H1 (cell line): ENCODE results near the gene MXRA7. TPM values are rescaled to one million over a fixed set of nuclear protein-coding genes. Genes with fewer than 3 reads are reported as not detected.

Source experiments
- CTCF ChIA-PET: fragments of 300-600 bp; sonication (Branson Sonifier 250); formaldehyde crosslinking; loops from one replicate; lab custom pipeline; 2021; ENCODE audit not compliant: partially characterized antibody; lab: Charles Lee
- POLR2A ChIA-PET: fragments of 300-600 bp; sonication (Branson Sonifier 250); formaldehyde crosslinking; loops from one replicate; lab custom pipeline; 2021; ENCODE audit warnings: inconsistent platforms; ENCODE audit not compliant: partially characterized antibody; lab: Charles Lee
- DNase-seq, 2 experiments: peaks; one replicate each; pipeline versions ENCODE4 v3.0.0 to v3.0.0-alpha.2; 2010 to 2022; ENCODE audit warnings: low spot score in 2 of 2, low read depth in 1 of 2, mixed read lengths in 1 of 2
- FAIRE-seq: peaks from 2 replicates; lab custom pipeline; 2011; peaks lifted over from hg19 to GRCh38; lab: Jason Lieb, UNC
- H2AFZ ChIP-seq: 2 replicates; pipeline ENCODE4 v1.8.1; 2012; ENCODE audit warnings: low read length, inconsistent platforms
- H2AK5ac ChIP-seq: 2 replicates; pipeline ENCODE4 v1.6.1; 2013; ENCODE audit warnings: low read depth, low read length
- H2BK120ac ChIP-seq: replicated peaks from 2 replicates; pipeline ENCODE3; 2013; ENCODE audit warnings: low read depth, low read length, inconsistent platforms
- H2BK12ac ChIP-seq: 2 replicates; pipeline ENCODE4 v1.6.1; 2013; ENCODE audit warnings: low read depth, low read length
- H2BK15ac ChIP-seq: 2 replicates; pipeline ENCODE4 v1.6.1; 2013; ENCODE audit warnings: low read length
- H2BK20ac ChIP-seq: 2 replicates; pipeline ENCODE4 v1.6.1; 2013; ENCODE audit warnings: low read length
- H2BK5ac ChIP-seq: 2 replicates; pipeline ENCODE4 v1.6.1; 2013; ENCODE audit warnings: low read depth, low read length
- H3K14ac ChIP-seq: 2 replicates; pipeline ENCODE4 v1.6.1; 2013; ENCODE audit warnings: inconsistent platforms; ENCODE audit not compliant: insufficient read length
- H3K18ac ChIP-seq: 2 replicates; pipeline ENCODE4 v1.6.1; 2013; ENCODE audit warnings: low read length; ENCODE audit errors: extremely low read depth
- H3K23ac ChIP-seq: 2 replicates; pipeline ENCODE4 v1.6.1; 2013; ENCODE audit warnings: inconsistent platforms; ENCODE audit not compliant: insufficient read length
- H3K23me2 ChIP-seq: 2 replicates; pipeline ENCODE4 v1.6.1; 2013; ENCODE audit warnings: low read depth, low read length
- H3K27ac ChIP-seq: 2 replicates; pipeline ENCODE4 v1.6.1; 2011; ENCODE audit warnings: low read depth, low read length, inconsistent platforms
- H3K27me3 ChIP-seq, 4 experiments: replicated peaks in 1 of 4; 1 replicate in 1 of 4; 2 replicates in 3 of 4; pipeline versions ENCODE4 v1.6.1 to v1.8.1; 2011 to 2013; ENCODE audit warnings: low read length in 3 of 4, mild to moderate bottlenecking in 3 of 4, inconsistent platforms in 2 of 4, mixed read lengths in 2 of 4, moderate library complexity in 1 of 4; ENCODE audit not compliant: control insufficient read depth in 3 of 4, insufficient read depth in 3 of 4; ENCODE audit errors: extremely low read depth in 1 of 4
- H3K36me3 ChIP-seq, 4 experiments: 2 replicates each; pipeline versions ENCODE4 v1.6.1 to v1.8.1; 2011 to 2013; ENCODE audit warnings: mild to moderate bottlenecking in 4 of 4, low read length in 3 of 4, moderate library complexity in 2 of 4, control low read depth in 1 of 4, inconsistent platforms in 1 of 4; ENCODE audit not compliant: insufficient read depth in 4 of 4, control insufficient read depth in 2 of 4
- H3K4ac ChIP-seq: replicated peaks from 2 replicates; pipeline ENCODE3; 2013; ENCODE audit warnings: low read length, low read depth, mixed read lengths, inconsistent platforms; ENCODE audit not compliant: insufficient read length
- H3K4me1 ChIP-seq, 4 experiments: replicated peaks in 1 of 4; 1 replicate in 1 of 4; 2 replicates in 3 of 4; pipeline versions ENCODE4 v1.6.1 to v1.8.1; 2011 to 2013; ENCODE audit warnings: low read length in 3 of 4, inconsistent platforms in 2 of 4, mixed read lengths in 1 of 4; ENCODE audit not compliant: insufficient read depth in 4 of 4, control insufficient read depth in 3 of 4
- H3K4me2 ChIP-seq, 2 experiments: 2 replicates each; pipeline versions ENCODE4 v1.6.1 to v1.8.1; 2011 to 2013; ENCODE audit warnings: low read depth in 2 of 2, low read length in 2 of 2, control low read depth in 1 of 2, inconsistent platforms in 1 of 2, mild to moderate bottlenecking in 1 of 2; ENCODE audit not compliant: insufficient read depth in 1 of 2
- H3K4me3 ChIP-seq, 4 experiments: fragments of 200-600, 300-600 bp in 1 of 4; sonication (generic), shearing (Covaris generic), sonication (Bioruptor Twin) in 1 of 4; 2 replicates each; pipeline versions ENCODE4 v1.5.1 to v1.8.1; 2011 to 2016; ENCODE audit warnings: low read length in 4 of 4, low read depth in 3 of 4, control low read depth in 2 of 4, inconsistent platforms in 2 of 4, mild to moderate bottlenecking in 2 of 4, mixed read lengths in 1 of 4, moderate library complexity in 1 of 4; ENCODE audit not compliant: insufficient read depth in 2 of 4; ENCODE audit errors: extremely low read depth in 1 of 4
- H3K56ac ChIP-seq: replicated peaks from 2 replicates; pipeline ENCODE3; 2013; ENCODE audit warnings: low read depth, mild to moderate bottlenecking, mixed read lengths, low read length, inconsistent platforms; ENCODE audit not compliant: insufficient read length
- H3K79me1 ChIP-seq: 2 replicates; pipeline ENCODE4 v1.6.1; 2013; ENCODE audit warnings: low read depth, low read length, control low read depth
- H3K79me2 ChIP-seq, 2 experiments: 2 replicates each; pipeline versions ENCODE4 v1.6.1 to v1.8.1; 2012 to 2013; ENCODE audit warnings: low read length in 2 of 2, mild to moderate bottlenecking in 2 of 2, inconsistent platforms in 1 of 2; ENCODE audit not compliant: insufficient read depth in 2 of 2, control insufficient read depth in 1 of 2
- H3K9ac ChIP-seq, 4 experiments: replicated peaks in 1 of 4; 1 replicate in 1 of 4; 2 replicates in 3 of 4; pipeline versions ENCODE4 v1.6.1 to v1.8.1; 2011 to 2013; ENCODE audit warnings: low read depth in 3 of 4, low read length in 3 of 4, control low read depth in 2 of 4, mild to moderate bottlenecking in 2 of 4, moderate library complexity in 2 of 4, inconsistent platforms in 1 of 4; ENCODE audit errors: extremely low read depth in 1 of 4
- H3K9me3 ChIP-seq, 2 experiments: 2 replicates each; pipeline versions ENCODE4 v1.6.1 to v1.8.1; 2012 to 2013; ENCODE audit warnings: mild to moderate bottlenecking in 2 of 2, moderate library complexity in 2 of 2, control low read depth in 1 of 2, inconsistent platforms in 1 of 2, low read depth in 1 of 2, low read length in 1 of 2, mixed read lengths in 1 of 2; ENCODE audit not compliant: insufficient read depth in 2 of 2
- H4K20me1 ChIP-seq, 2 experiments: replicated peaks in 1 of 2; 2 replicates each; pipeline versions ENCODE3 to v1.8.1; 2011 to 2013; ENCODE audit warnings: inconsistent platforms in 2 of 2, low read length in 2 of 2, mild to moderate bottlenecking in 1 of 2; ENCODE audit not compliant: insufficient read depth in 2 of 2, control insufficient read depth in 1 of 2
- H4K5ac ChIP-seq: 2 replicates; pipeline ENCODE4 v1.6.1; 2013; ENCODE audit warnings: low read length, low read depth, mixed read lengths, inconsistent platforms; ENCODE audit not compliant: insufficient read length
- H4K8ac ChIP-seq: 2 replicates; pipeline ENCODE4 v1.8.0; 2013; ENCODE audit warnings: mild to moderate bottlenecking, moderate library complexity, low read length, inconsistent platforms; ENCODE audit not compliant: insufficient read depth; ENCODE audit errors: extremely low read depth
- H4K91ac ChIP-seq: replicated peaks from 2 replicates; pipeline ENCODE3; 2013; ENCODE audit warnings: low read length, mixed read lengths, inconsistent platforms; ENCODE audit not compliant: insufficient read length
- ASH2L ChIP-seq: fragments of 200-600, 300-600 bp; sonication (generic); IDR thresholded peaks from one replicate; pipeline ENCODE4 v1.7.1; 2017; ENCODE audit warnings: low read length
- CTCF ChIP-seq, 3 experiments: IDR thresholded peaks; 1 replicate in 2 of 3; 2 replicates in 1 of 3; pipeline versions ENCODE4 v1.5.1 to v1.6.1; 2011; ENCODE audit warnings: low read length in 3 of 3, mild to moderate bottlenecking in 3 of 3, inconsistent platforms in 2 of 3, low read depth in 1 of 3, moderate library complexity in 1 of 3; ENCODE audit not compliant: insufficient read depth in 1 of 3; ENCODE audit errors: control extremely low read depth in 1 of 3
- GTF2F1 ChIP-seq: IDR thresholded peaks from 2 replicates; pipeline ENCODE4 v1.6.1; 2012; ENCODE audit warnings: low read depth, low read length, improper control_type of control experiment, borderline replicate concordance
- JUND ChIP-seq: IDR thresholded peaks from 2 replicates; pipeline ENCODE4 v1.6.1; 2011; ENCODE audit warnings: mild to moderate bottlenecking, improper control_type of control experiment, low read length
- KDM1A ChIP-seq: fragments of 200-600, 300-600 bp; sonication (generic); IDR thresholded peaks from 2 replicates; pipeline ENCODE4 v1.7.1; 2016; ENCODE audit warnings: mild to moderate bottlenecking, low read length, borderline replicate concordance
- KDM4A ChIP-seq: IDR thresholded peaks from one replicate; pipeline ENCODE4 v1.7.1; 2012; ENCODE audit warnings: low read depth, mild to moderate bottlenecking, moderate library complexity, low read length, inconsistent platforms; ENCODE audit not compliant: severe bottlenecking
- NRF1 ChIP-seq: IDR thresholded peaks from 2 replicates; pipeline ENCODE4 v1.6.1; 2011; ENCODE audit warnings: mild to moderate bottlenecking, low read depth, low read length, improper control_type of control experiment
- RAD21 ChIP-seq, 2 experiments: IDR thresholded peaks in 1 of 2; conservative IDR thresholded peaks in 1 of 2; 2 replicates each; pipeline ENCODE4 v1.6.1; 2011; ENCODE audit warnings: low read depth in 2 of 2, low read length in 2 of 2, improper control_type of control experiment in 1 of 2, inconsistent platforms in 1 of 2, mild to moderate bottlenecking in 1 of 2, moderate library complexity in 1 of 2
- TCF12 ChIP-seq: IDR thresholded peaks from 2 replicates; pipeline ENCODE4 v1.6.1; 2011; ENCODE audit warnings: low read depth, mild to moderate bottlenecking, low read length
- YY1 ChIP-seq: IDR thresholded peaks from 2 replicates; pipeline ENCODE4 v1.6.1; 2011; ENCODE audit warnings: low read depth, mild to moderate bottlenecking, low read length
- WGBS, 2 experiments: shearing (Covaris generic) in 1 of 2; methylation state at CpG; one replicate each; pipeline versions ENCODE4 v1.1.6 to v1.1.7; 2013 to 2015; ENCODE audit warnings: low lambda C conversion rate in 2 of 2, mixed read lengths in 2 of 2, inconsistent platforms in 1 of 2, low coverage in 1 of 2, missing lambda C conversion rate in 1 of 2; ENCODE audit not compliant: insufficient replicate concordance in 2 of 2, insufficient coverage in 1 of 2, insufficient read length in 1 of 2; ENCODE audit errors: extremely low coverage in 1 of 2, missing lambda C conversion rate in 1 of 2; 5-methylcytosine and 5-hydroxymethylcytosine counted together
- polyA plus RNA-seq, 7 experiments: library from polyadenylated mRNA; depleted of rRNA in 3 of 7; stranded (reverse) in 5 of 7; unstranded in 2 of 7; fragments of >200 nt in 5 of 7; fragments of 200-250 nt in 2 of 7; gene quantifications; 1 replicate in 5 of 7; 2 replicates in 1 of 7; 4 replicates in 1 of 7; pipeline versions ENCODE4 v1.2.1 to v1.2.3, GENCODE V29; 2011 to 2013; ENCODE audit warnings: missing spikeins in 2 of 7, mixed read lengths in 2 of 7
- total RNA-seq: library from RNA; stranded (reverse); fragmentation: NEBNext Ultra II Directional; extraction: Animal tissue kit (Norgen Biotek cat#: 25700); gene quantifications from 2 replicates; pipeline ENCODE4 v1.2.1, GENCODE V29; 2021

The MXRA7 gene
- total and polyA plus RNA-seq, 2 of the 8 experiments (the other 6 are each of a cell fraction or from before 2014, with no cell fraction given) = 17.8 to 26.6 TPM

DNA sequence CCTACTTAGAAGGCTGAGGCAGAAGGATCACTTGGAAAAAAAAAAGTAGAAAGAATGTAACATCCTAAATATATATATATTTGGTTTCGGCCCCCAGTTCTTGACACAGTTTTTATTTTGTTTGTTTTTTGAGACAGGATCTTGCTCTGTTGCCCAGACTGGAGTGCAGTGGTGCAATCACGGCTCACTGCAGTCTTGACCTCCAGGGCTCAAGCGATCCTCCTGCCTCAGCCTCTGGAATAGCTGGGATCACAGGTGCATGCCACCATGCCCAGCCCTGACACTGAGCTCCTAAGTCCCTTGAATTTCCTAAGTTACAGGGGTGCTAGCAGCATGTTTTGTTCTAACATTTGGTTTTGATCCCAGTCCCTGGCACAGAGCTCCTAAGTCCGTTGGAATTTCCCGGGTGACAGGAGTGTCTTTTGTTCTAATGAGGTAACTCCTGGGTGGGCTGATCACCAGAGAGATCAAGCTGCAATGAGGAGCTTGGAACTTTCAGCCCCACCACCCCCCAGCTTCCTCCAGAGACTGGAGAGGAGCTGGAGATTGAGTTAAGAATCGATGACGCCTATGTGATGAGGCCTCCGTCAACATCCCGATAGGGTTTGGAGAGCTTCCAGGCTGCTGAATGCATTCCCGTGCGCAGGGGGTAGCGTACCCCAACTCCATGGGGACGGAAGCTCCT, 20.0 kb downstream of the MXRA7 start:
- no peak overlapping the region for H2BK15ac ChIP-seq
- peaks cover 0 to 9% (median 4%) of the 10 kb centered on the region in 4 experiments; a peak in 6 of 7 replicates for H3K4me1 ChIP-seq
- ChIA-PET POLR2A (interaction anchor here (1.2 kb wide), 2 partner anchors 18 to 132 kb away, joined by 3 to 4 read pairs; no protein-coding TSS in a partner anchor), CTCF (interaction anchor here (0.6 to 13.1 kb wide), 7 partner anchors 10 to 299 kb away, joined by 3 to 155 read pairs (median 4); partner anchors contain the start of gene MXRA7)
- no peak overlapping the region for H2BK120ac ChIP-seq
- no peak overlapping the region for H2BK20ac ChIP-seq
- H4K8ac ChIP-seq = no peak overlapping the region; the same call in 1 of the 2 replicates
- no peaks in the 10 kb centered on the region for H3K9me3 ChIP-seq
- no peaks in the 10 kb centered on the region for H3K23me2 ChIP-seq
- H3K79me1 ChIP-seq = no peaks in the 10 kb centered on the region
- WGBS, 2 experiments = 92% methylated on average over 13 of the region's 13 CpGs; no CpG with 5 or more reads in 1 of the 2 experiments
- H3K14ac ChIP-seq = no peak overlapping the region
- no peak overlapping the region for H3K56ac ChIP-seq
- no peak overlapping the region for H3K4me2 ChIP-seq
- no peaks in the 10 kb centered on the region for H4K20me1 ChIP-seq
- H3K36me3 ChIP-seq = no peaks in the 10 kb centered on the region
- H3K18ac ChIP-seq = no peak overlapping the region
- no peaks in the 10 kb centered on the region; a peak in 1 of 7 replicates for H3K27me3 ChIP-seq
- DNase-seq (no peak), FAIRE-seq (no peak)
- H3K4ac ChIP-seq = no peak overlapping the region
- no peak overlapping the region for H3K4me3 ChIP-seq
- H2BK12ac ChIP-seq = no peak overlapping the region
- no peak overlapping the region for H2BK5ac ChIP-seq
- H2AFZ ChIP-seq = no peak overlapping the region
- no peak overlapping the region for H3K27ac ChIP-seq
- no peak overlapping the region for H3K9ac ChIP-seq
- no peak overlapping the region for H4K91ac ChIP-seq
- no peak overlapping the region for H4K5ac ChIP-seq
- no peaks in the 10 kb centered on the region for H3K79me2 ChIP-seq
- no peak overlapping the region for H2AK5ac ChIP-seq
- no peak overlapping the region for H3K23ac ChIP-seq
- TF ChIP-seq YY1 (no peak), ASH2L (no peak), CTCF (IDR thresholded peaks at IDR 0.05; ENCODE audit: control extremely low read depth in 1 of 3, insufficient read depth in 1 of 3, low read depth in 1 of 3, low read length in 3 of 3) (no peak), JUND (no peak), GTF2F1 (no peak), KDM4A (no peak), RAD21 (IDR thresholded peaks at IDR 0.05 in 1 of 2, conservative IDR thresholded peaks at IDR 0.05 in 1 of 2; ENCODE audit: low read depth in 2 of 2, low read length in 2 of 2) (no peak), KDM1A (no peak), TCF12 (no peak), NRF1 (no peak)
